Stomach (tissue), 4 donors: ENCODE measurements around the gene BCL2A1.

Experiments
- EP300 ChIP-seq: sonication (generic); formaldehyde crosslinking; IDR thresholded peaks from one replicate; pipeline ENCODE4 v1.6.1; 2017; ENCODE audit warnings: antibody characterized with exemption
- POLR2AphosphoS5 ChIP-seq, 3 donors: sonication (generic); formaldehyde crosslinking; IDR thresholded peaks; one replicate each; pipeline ENCODE4 v1.6.1; 2016; ENCODE audit warnings: antibody characterized with exemption in 3 of 3
- TF ChIP-seq, protein P1 (sequence below), 7 experiments: fragments of 450-650 bp in 4 of 7; fragments of 200-600 bp in 3 of 7; sonication (generic) in 3 of 7; IDR thresholded peaks; one replicate each; pipeline ENCODE4 v1.5.1; 2016 to 2019; ENCODE audit warnings: antibody characterized with exemption in 7 of 7, control low read depth in 2 of 7, mild to moderate bottlenecking in 1 of 7

DNA sequence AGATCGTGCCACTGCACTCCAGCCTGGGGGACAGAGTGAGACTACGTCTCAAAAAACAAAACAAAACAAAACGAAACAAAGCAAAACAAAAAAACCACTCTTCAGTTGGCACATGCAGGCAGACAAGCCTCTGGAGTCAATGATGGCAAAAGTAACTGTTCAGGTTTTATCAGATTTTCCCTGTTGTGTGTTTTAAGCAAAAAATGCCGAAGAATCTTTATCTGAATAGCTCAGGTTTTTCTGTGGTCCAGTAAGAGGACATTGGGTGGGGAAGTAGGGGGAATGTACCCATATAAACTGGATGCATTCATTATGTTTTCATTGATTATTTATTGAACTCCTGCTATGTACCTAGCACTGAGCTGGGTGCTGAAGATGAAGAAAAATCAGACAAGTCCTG is 20.8 kb upstream of the BCL2A1 start:
- TF ChIP-seq EP300 (no peak), POLR2AphosphoS5 (IDR thresholded peaks at IDR 0.05) (no peak)
- TF ChIP-seq, protein P1, sequence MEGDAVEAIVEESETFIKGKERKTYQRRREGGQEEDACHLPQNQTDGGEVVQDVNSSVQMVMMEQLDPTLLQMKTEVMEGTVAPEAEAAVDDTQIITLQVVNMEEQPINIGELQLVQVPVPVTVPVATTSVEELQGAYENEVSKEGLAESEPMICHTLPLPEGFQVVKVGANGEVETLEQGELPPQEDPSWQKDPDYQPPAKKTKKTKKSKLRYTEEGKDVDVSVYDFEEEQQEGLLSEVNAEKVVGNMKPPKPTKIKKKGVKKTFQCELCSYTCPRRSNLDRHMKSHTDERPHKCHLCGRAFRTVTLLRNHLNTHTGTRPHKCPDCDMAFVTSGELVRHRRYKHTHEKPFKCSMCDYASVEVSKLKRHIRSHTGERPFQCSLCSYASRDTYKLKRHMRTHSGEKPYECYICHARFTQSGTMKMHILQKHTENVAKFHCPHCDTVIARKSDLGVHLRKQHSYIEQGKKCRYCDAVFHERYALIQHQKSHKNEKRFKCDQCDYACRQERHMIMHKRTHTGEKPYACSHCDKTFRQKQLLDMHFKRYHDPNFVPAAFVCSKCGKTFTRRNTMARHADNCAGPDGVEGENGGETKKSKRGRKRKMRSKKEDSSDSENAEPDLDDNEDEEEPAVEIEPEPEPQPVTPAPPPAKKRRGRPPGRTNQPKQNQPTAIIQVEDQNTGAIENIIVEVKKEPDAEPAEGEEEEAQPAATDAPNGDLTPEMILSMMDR (IDR thresholded peaks at IDR 0.05), result no peak
